SK-N-SH (cell line): Measurements from ENCODE around the gene DOCK10.

Experiments
- EP300 ChIP-seq, 2 experiments: IDR thresholded peaks; 2 replicates each; pipeline versions ENCODE4 v1.4.0 to v1.6.1; 2012; ENCODE audit warnings: borderline replicate concordance in 1 of 2, low read depth in 1 of 2, low read length in 1 of 2
- EZH2phosphoT487 ChIP-seq: fragments of 200-600 bp; sonication (generic); IDR thresholded peaks from 2 replicates; pipeline ENCODE4 v1.6.1; 2017; ENCODE audit warnings: low read depth, mixed run types, mild to moderate bottlenecking, antibody characterized with exemption, moderate library complexity, borderline replicate concordance
- USF2 ChIP-seq: fragments of 150-350 bp; IDR thresholded peaks from 2 replicates; pipeline ENCODE4 v1.6.1; 2017; ENCODE audit warnings: antibody characterized with exemption, low read length, low read depth, borderline replicate concordance
- TF ChIP-seq, protein P1 (sequence below): IDR thresholded peaks from 2 replicates; pipeline ENCODE4 v1.6.1; 2012; ENCODE audit warnings: mild to moderate bottlenecking, low read depth, low read length, moderate library complexity

- TF ChIP-seq EP300 (IDR thresholded peaks at IDR 0.05; ENCODE audit: borderline replicate concordance in 1 of 2, low read depth in 1 of 2, low read length in 1 of 2) (no peak), EZH2phosphoT487 (no peak), USF2 (no peak)
- TF ChIP-seq, protein P1, sequence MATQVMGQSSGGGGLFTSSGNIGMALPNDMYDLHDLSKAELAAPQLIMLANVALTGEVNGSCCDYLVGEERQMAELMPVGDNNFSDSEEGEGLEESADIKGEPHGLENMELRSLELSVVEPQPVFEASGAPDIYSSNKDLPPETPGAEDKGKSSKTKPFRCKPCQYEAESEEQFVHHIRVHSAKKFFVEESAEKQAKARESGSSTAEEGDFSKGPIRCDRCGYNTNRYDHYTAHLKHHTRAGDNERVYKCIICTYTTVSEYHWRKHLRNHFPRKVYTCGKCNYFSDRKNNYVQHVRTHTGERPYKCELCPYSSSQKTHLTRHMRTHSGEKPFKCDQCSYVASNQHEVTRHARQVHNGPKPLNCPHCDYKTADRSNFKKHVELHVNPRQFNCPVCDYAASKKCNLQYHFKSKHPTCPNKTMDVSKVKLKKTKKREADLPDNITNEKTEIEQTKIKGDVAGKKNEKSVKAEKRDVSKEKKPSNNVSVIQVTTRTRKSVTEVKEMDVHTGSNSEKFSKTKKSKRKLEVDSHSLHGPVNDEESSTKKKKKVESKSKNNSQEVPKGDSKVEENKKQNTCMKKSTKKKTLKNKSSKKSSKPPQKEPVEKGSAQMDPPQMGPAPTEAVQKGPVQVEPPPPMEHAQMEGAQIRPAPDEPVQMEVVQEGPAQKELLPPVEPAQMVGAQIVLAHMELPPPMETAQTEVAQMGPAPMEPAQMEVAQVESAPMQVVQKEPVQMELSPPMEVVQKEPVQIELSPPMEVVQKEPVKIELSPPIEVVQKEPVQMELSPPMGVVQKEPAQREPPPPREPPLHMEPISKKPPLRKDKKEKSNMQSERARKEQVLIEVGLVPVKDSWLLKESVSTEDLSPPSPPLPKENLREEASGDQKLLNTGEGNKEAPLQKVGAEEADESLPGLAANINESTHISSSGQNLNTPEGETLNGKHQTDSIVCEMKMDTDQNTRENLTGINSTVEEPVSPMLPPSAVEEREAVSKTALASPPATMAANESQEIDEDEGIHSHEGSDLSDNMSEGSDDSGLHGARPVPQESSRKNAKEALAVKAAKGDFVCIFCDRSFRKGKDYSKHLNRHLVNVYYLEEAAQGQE = no peak
These were observed 195.6 kb downstream of the DOCK10 start for GRCh38 chr2:224846686-224847085.
